ENCODE measurements around the gene MAPK14. TPM values are rescaled to one million over a fixed set of nuclear protein-coding genes. Genes with fewer than 3 reads are reported as not detected.

The MAPK14 gene
- total and polyA plus RNA-seq, 4 donors = 16.9 to 82.7 (median 35.9) TPM

- no peak for TF ChIP-seq ZBTB33 (IDR thresholded peaks at IDR 0.05)
- TF ChIP-seq TAF1 (conservative IDR thresholded peaks at IDR 0.05) = no peak
- TF ChIP-seq CTCF (IDR thresholded peaks at IDR 0.05; ENCODE audit: low read depth, low read length, missing input control) = no peak
- no peak for TF ChIP-seq NR2F2 (IDR thresholded peaks at IDR 0.05)
- no peak for TF ChIP-seq HNF4A (conservative IDR thresholded peaks at IDR 0.05)
- TF ChIP-seq YY1 (IDR thresholded peaks at IDR 0.05) = no peak
- no peak for TF ChIP-seq JUND (IDR thresholded peaks at IDR 0.05)
- no peak for TF ChIP-seq MAX (IDR thresholded peaks at IDR 0.05)
These were observed 90.3 kb downstream of the MAPK14 start (continued) for GRCh38 chr6:36117658-36118549.

GRCh38 chr6:36118550-36119107 lies 91.0 kb downstream of the MAPK14 start:
- Histone ChIP-seq H3K9me3 (ENCODE audit: control insufficient read depth in 4 of 4, low read length in 3 of 4) (no peaks in the 10 kb centered on the region), H3K4me3 (ENCODE audit: low read depth in 1 of 3, low read length in 3 of 3) (no peak overlapping the region), H3K9ac (ENCODE audit: low read depth in 1 of 2, low read length in 2 of 2) (no peak overlapping the region), H3K4me1 (ENCODE audit: control insufficient read depth in 4 of 4, insufficient read depth in 4 of 4, low read length in 3 of 4) (peaks cover 3 to 31% (median 22%) of the 10 kb centered on the region in 4 donors), H3K27me3 (ENCODE audit: control insufficient read depth in 4 of 4, insufficient read depth in 4 of 4, low read length in 3 of 4) (no peaks in the 10 kb centered on the region), H3K36me3 (ENCODE audit: control insufficient read depth in 4 of 4, insufficient read depth in 3 of 4, low read depth in 1 of 4, low read length in 3 of 4) (peaks cover 0 to 7% (median 1%) of the 10 kb centered on the region in 4 donors), H3K27ac (ENCODE audit: low read depth in 1 of 2, low read length in 2 of 2) (peak overlapping the region; percentile 46 to 49)
- 57% methylated on average over 4 of the region's 4 CpGs for WGBS
- no peak for TF ChIP-seq REST (IDR thresholded peaks at IDR 0.05)
- TF ChIP-seq YY1 (IDR thresholded peaks at IDR 0.05) = no peak
- no peak for TF ChIP-seq FOXA2 (IDR thresholded peaks at IDR 0.05)
- no peak for TF ChIP-seq FOXA1 (IDR thresholded peaks at IDR 0.05)
- TF ChIP-seq GABPA (IDR thresholded peaks at IDR 0.05 in 1 of 2, conservative IDR thresholded peaks at IDR 0.05 in 1 of 2) = no peak
- no peak for TF ChIP-seq NR2F2 (IDR thresholded peaks at IDR 0.05)
- TF ChIP-seq RXRA (IDR thresholded peaks at IDR 0.05) = no peak
- TF ChIP-seq EGR1 (IDR thresholded peaks at IDR 0.05; ENCODE audit: low read depth in 2 of 2) = no peak
- no peak for TF ChIP-seq ZBTB33 (IDR thresholded peaks at IDR 0.05)
- TF ChIP-seq JUND (IDR thresholded peaks at IDR 0.05) = no peak
- DNase-seq (ENCODE audit: low spot score) = peak; percentile 82
